A375 (cell line): Measurements from ENCODE around the gene NTMT1. TPM values are rescaled to one million over a fixed set of nuclear protein-coding genes. Genes with fewer than 3 reads are reported as not detected.

Source experiments
- total RNA-seq: library from RNA; depleted of rRNA; stranded (reverse); fragments of >200 nt; shearing (Covaris generic); gene quantifications from 2 replicates; pipeline ENCODE4 v1.2.3, GENCODE V29; 2014; rRNA removed

The NTMT1 gene, protein sequence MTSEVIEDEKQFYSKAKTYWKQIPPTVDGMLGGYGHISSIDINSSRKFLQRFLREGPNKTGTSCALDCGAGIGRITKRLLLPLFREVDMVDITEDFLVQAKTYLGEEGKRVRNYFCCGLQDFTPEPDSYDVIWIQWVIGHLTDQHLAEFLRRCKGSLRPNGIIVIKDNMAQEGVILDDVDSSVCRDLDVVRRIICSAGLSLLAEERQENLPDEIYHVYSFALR
- total RNA-seq, result 59.9 and 71.1 TPM in 2 replicates

DNA sequence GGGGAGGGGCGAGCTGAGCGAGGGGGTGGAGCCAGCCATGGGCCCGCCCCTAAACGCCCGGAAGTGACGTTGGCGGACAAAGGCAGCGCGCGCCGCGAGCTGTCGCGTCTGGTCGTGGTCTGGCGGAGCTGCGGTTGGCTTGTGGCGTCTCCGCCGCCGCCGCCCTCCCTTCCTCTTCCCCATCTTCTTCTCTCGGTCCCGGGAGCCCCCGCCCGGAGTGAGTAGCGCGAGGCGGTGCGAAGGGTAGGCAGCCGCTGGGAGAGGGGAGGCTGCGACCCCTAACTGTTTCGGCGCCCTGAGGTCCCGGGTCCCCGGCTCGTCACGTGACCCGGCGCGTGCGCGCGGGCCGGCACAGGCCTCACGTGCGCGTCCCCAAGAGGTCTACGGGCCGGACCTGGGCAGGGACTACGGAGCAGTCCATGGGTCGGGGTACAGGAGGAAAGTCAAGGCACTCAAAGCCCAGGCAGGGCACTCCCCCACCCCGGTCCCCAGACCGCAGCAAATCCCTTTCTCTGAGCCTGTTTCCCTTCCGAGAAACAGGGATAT, at the start of gene NTMT1:
Gene NTMT1, plus strand, starts transcription at position 85 of the 546 bp plus-strand sequence. CDS start 6,541 bp downstream, outside the sequence.

DNA sequence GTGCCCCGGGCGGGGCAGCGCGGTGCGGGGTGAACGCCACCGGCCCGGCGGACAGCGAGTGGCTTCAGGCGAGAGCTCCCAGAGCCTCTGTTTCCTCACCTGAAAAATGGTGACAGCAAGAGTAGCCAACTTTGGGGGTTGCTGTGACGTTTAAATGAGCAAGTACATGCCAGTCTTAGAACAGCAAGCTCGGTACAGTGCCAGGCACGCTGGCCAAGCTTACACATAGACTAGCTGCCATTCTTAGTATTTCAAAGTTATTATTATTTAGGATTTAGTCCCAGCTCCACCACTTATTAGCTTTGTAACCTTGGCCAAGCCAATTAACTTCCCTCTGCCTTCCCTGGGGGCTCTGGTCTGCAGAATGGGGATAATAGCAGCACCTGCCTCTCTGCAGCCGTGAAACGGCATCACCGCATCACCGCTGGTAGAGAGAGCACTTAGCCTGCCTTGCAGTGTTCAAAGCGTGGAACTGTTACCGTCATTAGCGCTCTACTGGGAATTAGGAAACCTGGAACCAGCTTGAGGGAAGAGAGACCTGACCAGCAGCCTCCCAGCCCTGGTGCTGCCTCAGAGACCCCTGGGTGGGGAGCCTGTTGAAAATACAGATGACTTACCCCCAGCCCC, 5.2 kb upstream of the NTMT1 start, which contains the start of gene C9orf50:
Gene C9orf50, minus strand, starts transcription at position 433 of the 627 bp plus-strand sequence. CDS start 527 bp downstream, outside the sequence.

DNA sequence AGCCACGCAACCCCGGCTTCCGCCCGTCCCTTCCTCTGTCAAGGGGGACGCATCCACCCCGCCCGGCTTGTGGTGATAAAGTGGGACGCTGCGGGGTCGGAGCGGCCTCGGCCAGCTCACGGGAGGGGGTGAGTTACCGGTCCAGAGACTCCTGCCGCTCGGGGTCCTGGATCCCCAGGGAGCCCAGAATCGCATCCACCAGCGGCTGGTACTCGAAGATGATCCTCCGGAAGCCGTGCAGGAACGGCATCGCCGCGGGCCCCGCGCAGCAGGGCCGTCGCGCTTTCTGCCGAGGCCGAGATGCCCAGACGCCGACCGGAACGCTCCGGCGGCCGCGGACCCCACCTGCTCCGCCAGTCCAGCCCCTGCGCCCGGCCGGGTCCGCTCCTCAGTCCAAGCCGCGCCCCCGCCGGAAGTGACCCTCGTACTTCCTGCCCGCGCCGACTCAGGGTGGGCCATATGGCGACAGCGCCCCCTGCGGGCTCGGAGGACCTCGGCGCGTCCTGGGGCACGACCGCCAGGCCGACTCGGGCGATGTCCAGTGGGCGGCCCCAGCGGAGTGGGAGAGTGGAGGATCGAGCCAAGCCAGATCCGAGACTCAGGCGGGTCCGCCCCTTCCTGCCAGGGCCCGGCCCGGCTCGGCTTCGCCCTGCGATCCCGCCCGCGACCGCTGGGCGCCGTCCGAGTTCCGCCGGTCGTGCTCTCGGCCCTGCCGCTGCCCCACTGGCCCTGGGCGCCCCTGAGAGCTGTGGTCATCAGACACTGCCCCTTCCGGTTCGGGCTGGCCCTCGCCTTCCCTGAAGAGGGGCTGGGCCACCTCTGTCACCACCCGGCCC, 16.0 kb downstream of the NTMT1 start, which contains the start of gene ASB6:
Gene ASB6, minus strand, starts transcription at position 402 of the 836 bp plus-strand sequence. Its CDS starts 152 bp downstream, at position 250.

DNA sequence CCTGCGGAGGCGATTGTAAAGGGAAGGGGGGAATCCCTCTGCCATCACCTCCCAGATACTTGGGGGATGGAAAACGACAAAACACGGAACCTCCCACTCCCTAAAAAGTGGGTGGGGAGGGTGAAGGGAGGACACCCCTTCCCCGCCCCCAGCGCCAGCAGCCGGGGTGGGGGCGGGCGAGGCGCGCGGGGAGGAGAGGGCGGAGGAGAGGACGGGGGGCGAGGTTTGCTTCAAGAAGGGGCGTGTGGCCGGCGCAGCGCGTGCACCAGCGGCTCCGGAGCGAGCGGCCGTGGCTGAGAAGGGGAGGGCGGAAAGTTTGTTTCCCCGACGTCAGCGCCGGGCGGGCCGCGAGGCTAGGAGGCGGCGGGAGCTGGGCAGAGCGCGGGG, 39.4 kb downstream of the NTMT1 start, which contains the start of gene PRRX2:
Gene PRRX2, plus strand, starts transcription at position 259 of the 387 bp plus-strand sequence. CDS start 221 bp downstream, outside the sequence.

Other genes with a start within 250 kb of the NTMT1 start
- gene C9orf50, start 5.1 kb upstream of the NTMT1 start, total RNA-seq, result 0.34 and 0.56 TPM in 2 replicates
- 29.0 and 34.0 TPM in 2 replicates for gene ASB6, start 16.0 kb downstream of the NTMT1 start, total RNA-seq
- 0.69 TPM in 1 of 2 replicates, not detected in the other for gene PRRX2, start 39.5 kb downstream of the NTMT1 start, total RNA-seq
- 20.8 and 27.2 TPM in 2 replicates for gene PTGES, start 126.9 kb downstream of the NTMT1 start, total RNA-seq
- 23.6 and 30.3 TPM in 2 replicates for gene TOR1B, start 177.0 kb downstream of the NTMT1 start, total RNA-seq
- gene TOR1A, start 198.0 kb downstream of the NTMT1 start, total RNA-seq, result 50.8 and 53.3 TPM in 2 replicates
- gene C9orf78, start 209.1 kb downstream of the NTMT1 start, total RNA-seq, result 61.0 and 71.9 TPM in 2 replicates
- gene USP20, start 209.3 kb downstream of the NTMT1 start, total RNA-seq, result 17.0 and 20.4 TPM in 2 replicates